K562 (cell line): ENCODE measurements around the gene GUK1. TPM values are rescaled to one million over a fixed set of nuclear protein-coding genes. Genes with fewer than 3 reads are reported as not detected.

Source experiments
- ARID1B ChIP-seq: fragments of 450-650 bp; IDR thresholded peaks from 2 replicates; pipeline ENCODE4 v1.6.1; 2016; ENCODE audit warnings: antibody characterized with exemption, mild to moderate bottlenecking, inconsistent platforms
- BHLHE40 ChIP-seq: IDR thresholded peaks from 2 replicates; pipeline ENCODE4 v1.6.1; 2011; ENCODE audit warnings: low read length, improper control_type of control experiment
- FOSL1 ChIP-seq: fragments of 200-800 bp; sonication (Bioruptor generic); conservative IDR thresholded peaks from 2 replicates; pipeline ENCODE4 v1.6.1; 2016; ENCODE audit warnings: missing genetic modification characterization, missing compliant biosample characterization
- FOXK2 ChIP-seq, 2 experiments: fragments of 450-650 bp; IDR thresholded peaks in 1 of 2; conservative IDR thresholded peaks in 1 of 2; 2 replicates each; pipeline ENCODE4 v1.6.1; 2016; ENCODE audit warnings: low read depth in 2 of 2, mild to moderate bottlenecking in 1 of 2
- HMGN3 ChIP-seq: IDR thresholded peaks from 2 replicates; pipeline ENCODE4 v1.6.1; 2011; ENCODE audit warnings: borderline replicate concordance, low read depth, mild to moderate bottlenecking, mixed read lengths, low read length; ENCODE audit not compliant: insufficient read length; ENCODE audit errors: extremely low read depth
- KLF10 ChIP-seq: fragments of 250-450 bp; sonication (Bioruptor Pico); IDR thresholded peaks from 2 replicates; pipeline ENCODE4 v1.6.1; 2021; ENCODE audit warnings: matching md5 sums
- MEF2D ChIP-seq: conservative IDR thresholded peaks from 2 replicates; pipeline ENCODE4 v1.6.1; 2016; ENCODE audit warnings: low read depth, missing genetic modification characterization, missing compliant biosample characterization
- POLR2AphosphoS2 ChIP-seq: IDR thresholded peaks from 2 replicates; pipeline ENCODE4 v1.6.1; 2012; ENCODE audit warnings: low read length, improper control_type of control experiment
- POLR2AphosphoS5 ChIP-seq: IDR thresholded peaks from 2 replicates; pipeline ENCODE4 v1.6.1; 2011; ENCODE audit warnings: mild to moderate bottlenecking, low read depth, low read length, moderate library complexity; ENCODE audit not compliant: control insufficient read depth, insufficient read depth
- STAG1 ChIP-seq: sonication (generic); formaldehyde crosslinking; IDR thresholded peaks from 2 replicates; pipeline ENCODE4 v1.5.0; 2020; ENCODE audit warnings: missing genetic modification reagents, borderline replicate concordance
- ZNF197 ChIP-seq: fragments of 200-800 bp; sonication (Bioruptor generic); IDR thresholded peaks from 2 replicates; pipeline ENCODE4 v1.6.1; 2016; ENCODE audit warnings: low read depth, missing genetic modification characterization, missing compliant biosample characterization
- ZNF217 ChIP-seq: sonication (generic); formaldehyde crosslinking; IDR thresholded peaks from 2 replicates; pipeline ENCODE4 v1.8.0; 2022; ENCODE audit warnings: mild to moderate bottlenecking, missing genetic modification reagents
- ZNF224 ChIP-seq: sonication (generic); formaldehyde crosslinking; IDR thresholded peaks from 2 replicates; pipeline ENCODE4 v1.8.0; 2022; ENCODE audit warnings: mild to moderate bottlenecking, missing genetic modification reagents
- ZNF347 ChIP-seq: fragments of 450-650 bp; formaldehyde crosslinking; IDR thresholded peaks from 2 replicates; pipeline ENCODE4 v1.4.0; 2020; ENCODE audit warnings: low read depth, mild to moderate bottlenecking, moderate library complexity
- polyA plus RNA-seq, 8 experiments: library from polyadenylated mRNA; depleted of rRNA in 4 of 8; stranded (reverse) in 5 of 8; unstranded in 3 of 8; fragments of >200 nt; fragmentation: Nextera tagmentation in 2 of 8; fragmentation: Illumina TruSeq in 1 of 8; extraction: Ambion mirVana in 2 of 8; extraction: Trizol in 1 of 8; gene quantifications; 2 replicates each; pipeline versions ENCODE4 v1.2.1 to v1.2.3, GENCODE V29; 2011 to 2014; ENCODE audit warnings: inconsistent platforms in 1 of 8, missing spikeins in 1 of 8
- total RNA-seq, 7 experiments: library from RNA; depleted of rRNA in 6 of 7; stranded (reverse); fragments of >200 nt in 6 of 7; fragmentation: Illumina TruSeq in 2 of 7; extraction: Trizol in 2 of 7; gene quantifications; 2 replicates each; pipeline versions ENCODE4 v1.2.1 to v1.2.3, GENCODE V29; 2011 to 2021; ENCODE audit warnings: low replicate concordance in 1 of 7
- TF ChIP-seq, protein P1 (sequence below), 2 experiments: fragments of 450-650 bp; formaldehyde crosslinking in 1 of 2; IDR thresholded peaks; 2 replicates each; pipeline versions ENCODE4 v1.4.0 to v1.6.1; 2014 to 2020; ENCODE audit warnings: mild to moderate bottlenecking in 2 of 2, borderline replicate concordance in 1 of 2, low read depth in 1 of 2
- TF ChIP-seq, protein P2 (sequence below): fragments of 250-450 bp; sonication (Bioruptor Pico); IDR thresholded peaks from 2 replicates; pipeline ENCODE4 v1.5.0; 2020; ENCODE audit warnings: mild to moderate bottlenecking
- TF ChIP-seq, protein P3 (sequence below): fragments of 450-650 bp; IDR thresholded peaks from 2 replicates; pipeline ENCODE4 v1.6.1; 2016

The GUK1 gene
- total and polyA plus RNA-seq, 9 of the 15 experiments (the other 6 are each of a cell fraction or from before 2014, with no cell fraction given): 7.0 to 331 (median 132) TPM

DNA sequence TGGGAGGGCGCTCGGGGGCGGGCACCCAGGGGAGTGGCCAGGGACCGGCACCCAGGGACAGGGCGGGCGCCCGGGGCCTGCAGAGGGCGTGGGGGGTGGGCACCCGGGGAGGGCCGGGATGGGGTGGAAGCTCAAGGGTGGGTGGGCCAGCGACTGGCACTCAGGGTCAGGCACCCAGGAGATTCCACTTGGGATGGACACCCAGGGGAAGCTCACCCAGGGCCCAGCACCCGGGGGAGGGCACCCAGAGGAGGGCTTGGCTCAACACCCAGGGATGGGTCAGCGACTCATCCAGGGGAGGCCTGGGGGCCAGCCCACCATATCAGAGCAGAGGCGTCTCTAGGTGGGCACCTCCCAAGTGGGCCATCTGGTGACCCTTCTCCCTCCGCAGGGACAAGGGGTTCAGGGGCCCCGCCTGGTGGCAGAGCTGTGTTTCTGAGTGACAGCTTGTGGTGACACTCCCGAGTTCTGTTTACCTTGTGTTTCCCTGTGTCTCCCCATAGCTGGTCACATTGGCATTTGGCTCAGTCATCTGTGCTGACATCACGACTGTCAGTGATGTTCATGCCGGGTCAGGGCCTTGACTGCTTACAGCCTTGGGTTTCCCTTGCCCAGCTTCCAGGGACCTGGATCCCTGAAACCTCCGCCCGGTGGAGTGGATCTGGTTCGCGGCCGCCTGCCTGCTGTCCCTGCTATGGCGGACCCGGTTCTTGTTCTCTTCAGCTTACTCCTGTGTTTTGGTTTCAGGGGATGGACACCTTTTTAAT is 26.3 kb downstream of the GUK1 start (continued):
- TF ChIP-seq, protein P1, sequence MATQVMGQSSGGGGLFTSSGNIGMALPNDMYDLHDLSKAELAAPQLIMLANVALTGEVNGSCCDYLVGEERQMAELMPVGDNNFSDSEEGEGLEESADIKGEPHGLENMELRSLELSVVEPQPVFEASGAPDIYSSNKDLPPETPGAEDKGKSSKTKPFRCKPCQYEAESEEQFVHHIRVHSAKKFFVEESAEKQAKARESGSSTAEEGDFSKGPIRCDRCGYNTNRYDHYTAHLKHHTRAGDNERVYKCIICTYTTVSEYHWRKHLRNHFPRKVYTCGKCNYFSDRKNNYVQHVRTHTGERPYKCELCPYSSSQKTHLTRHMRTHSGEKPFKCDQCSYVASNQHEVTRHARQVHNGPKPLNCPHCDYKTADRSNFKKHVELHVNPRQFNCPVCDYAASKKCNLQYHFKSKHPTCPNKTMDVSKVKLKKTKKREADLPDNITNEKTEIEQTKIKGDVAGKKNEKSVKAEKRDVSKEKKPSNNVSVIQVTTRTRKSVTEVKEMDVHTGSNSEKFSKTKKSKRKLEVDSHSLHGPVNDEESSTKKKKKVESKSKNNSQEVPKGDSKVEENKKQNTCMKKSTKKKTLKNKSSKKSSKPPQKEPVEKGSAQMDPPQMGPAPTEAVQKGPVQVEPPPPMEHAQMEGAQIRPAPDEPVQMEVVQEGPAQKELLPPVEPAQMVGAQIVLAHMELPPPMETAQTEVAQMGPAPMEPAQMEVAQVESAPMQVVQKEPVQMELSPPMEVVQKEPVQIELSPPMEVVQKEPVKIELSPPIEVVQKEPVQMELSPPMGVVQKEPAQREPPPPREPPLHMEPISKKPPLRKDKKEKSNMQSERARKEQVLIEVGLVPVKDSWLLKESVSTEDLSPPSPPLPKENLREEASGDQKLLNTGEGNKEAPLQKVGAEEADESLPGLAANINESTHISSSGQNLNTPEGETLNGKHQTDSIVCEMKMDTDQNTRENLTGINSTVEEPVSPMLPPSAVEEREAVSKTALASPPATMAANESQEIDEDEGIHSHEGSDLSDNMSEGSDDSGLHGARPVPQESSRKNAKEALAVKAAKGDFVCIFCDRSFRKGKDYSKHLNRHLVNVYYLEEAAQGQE (IDR thresholded peaks at IDR 0.05; ENCODE audit: borderline replicate concordance): peak; percentile 67
- TF ChIP-seq, protein P1 (CRISPR knock-in tag; IDR thresholded peaks at IDR 0.05; ENCODE audit: low read depth): 0 out of 2 replicates have a peak, but pooled peaks have one; percentile 59
- TF ChIP-seq FOXK2 (conservative IDR thresholded peaks at IDR 0.05 in 1 of 2, IDR thresholded peaks at IDR 0.05 in 1 of 2; ENCODE audit: low read depth in 2 of 2): peak; percentile 94 to 96
- TF ChIP-seq, protein P2, sequence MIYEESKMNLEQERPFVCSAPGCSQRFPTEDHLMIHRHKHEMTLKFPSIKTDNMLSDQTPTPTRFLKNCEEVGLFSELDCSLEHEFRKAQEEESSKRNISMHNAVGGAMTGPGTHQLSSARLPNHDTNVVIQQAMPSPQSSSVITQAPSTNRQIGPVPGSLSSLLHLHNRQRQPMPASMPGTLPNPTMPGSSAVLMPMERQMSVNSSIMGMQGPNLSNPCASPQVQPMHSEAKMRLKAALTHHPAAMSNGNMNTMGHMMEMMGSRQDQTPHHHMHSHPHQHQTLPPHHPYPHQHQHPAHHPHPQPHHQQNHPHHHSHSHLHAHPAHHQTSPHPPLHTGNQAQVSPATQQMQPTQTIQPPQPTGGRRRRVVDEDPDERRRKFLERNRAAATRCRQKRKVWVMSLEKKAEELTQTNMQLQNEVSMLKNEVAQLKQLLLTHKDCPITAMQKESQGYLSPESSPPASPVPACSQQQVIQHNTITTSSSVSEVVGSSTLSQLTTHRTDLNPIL (CRISPR knock-in tag): no peak
- TF ChIP-seq HMGN3: no peak
- 0 out of 2 replicates have a peak, but pooled peaks have one; percentile 76 for TF ChIP-seq ZNF197
- TF ChIP-seq KLF10: no peak
- no peak for TF ChIP-seq MEF2D (tag)
- TF ChIP-seq, protein P3, sequence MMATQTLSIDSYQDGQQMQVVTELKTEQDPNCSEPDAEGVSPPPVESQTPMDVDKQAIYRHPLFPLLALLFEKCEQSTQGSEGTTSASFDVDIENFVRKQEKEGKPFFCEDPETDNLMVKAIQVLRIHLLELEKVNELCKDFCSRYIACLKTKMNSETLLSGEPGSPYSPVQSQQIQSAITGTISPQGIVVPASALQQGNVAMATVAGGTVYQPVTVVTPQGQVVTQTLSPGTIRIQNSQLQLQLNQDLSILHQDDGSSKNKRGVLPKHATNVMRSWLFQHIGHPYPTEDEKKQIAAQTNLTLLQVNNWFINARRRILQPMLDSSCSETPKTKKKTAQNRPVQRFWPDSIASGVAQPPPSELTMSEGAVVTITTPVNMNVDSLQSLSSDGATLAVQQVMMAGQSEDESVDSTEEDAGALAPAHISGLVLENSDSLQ: peak; percentile 98
- 0 out of 2 replicates have a peak, but pooled peaks have one; percentile 12 for TF ChIP-seq ARID1B
- TF ChIP-seq BHLHE40: peak; percentile 53
- no peak for TF ChIP-seq ZNF347 (CRISPR knock-in tag)
- TF ChIP-seq POLR2AphosphoS5: no peak
- TF ChIP-seq FOSL1: 0 out of 2 replicates have a peak, but pooled peaks have one; percentile 83
- no peak for TF ChIP-seq STAG1 (CRISPR knock-in tag)
- TF ChIP-seq POLR2AphosphoS2: no peak
- 0 out of 2 replicates have a peak, but pooled peaks have one; percentile 16 for TF ChIP-seq ZNF224 (CRISPR knock-in tag)
- no peak for TF ChIP-seq ZNF217 (CRISPR knock-in tag)
